DOHH2 (cell line): ENCODE measurements around the gene ALK.

Source experiments
- H3F3A ChIP-seq: fragments of 200-600 bp; sonication (generic), shearing (Covaris generic); 2 replicates; pipeline ENCODE4 v1.6.0; 2016; ENCODE audit warnings: antibody characterized with exemption, mild to moderate bottlenecking; ENCODE audit not compliant: control insufficient read depth, insufficient read depth
- H3K27ac ChIP-seq: fragments of 200-600 bp; sonication (generic); 2 replicates; pipeline ENCODE4 v1.5.1; 2014; ENCODE audit warnings: low read depth, mild to moderate bottlenecking, low read length, moderate library complexity
- H3K27me3 ChIP-seq: fragments of 200-600 bp; sonication (generic); 2 replicates; pipeline ENCODE4 v1.6.1; 2014; ENCODE audit warnings: mild to moderate bottlenecking, low read length, mixed read lengths; ENCODE audit not compliant: control insufficient read depth
- H3K36me3 ChIP-seq: fragments of 200-600 bp; sonication (generic); 2 replicates; pipeline ENCODE4 v1.6.1; 2014; ENCODE audit warnings: mild to moderate bottlenecking, low read length, moderate library complexity, mixed read lengths; ENCODE audit not compliant: control insufficient read depth
- H3K4me1 ChIP-seq: fragments of 200-600 bp; sonication (generic); 2 replicates; pipeline ENCODE4 v1.6.1; 2014; ENCODE audit warnings: mild to moderate bottlenecking, low read length, mixed read lengths; ENCODE audit not compliant: control insufficient read depth
- H3K4me2 ChIP-seq: fragments of 200-600 bp; sonication (generic); 2 replicates; pipeline ENCODE4 v1.6.0; 2014; ENCODE audit warnings: mild to moderate bottlenecking, low read length, moderate library complexity
- H3K4me3 ChIP-seq: fragments of 200-600 bp; sonication (generic); 2 replicates; pipeline ENCODE4 v1.5.1; 2014; ENCODE audit warnings: mild to moderate bottlenecking, low read length, mixed read lengths
- H3K79me2 ChIP-seq: fragments of 200-600 bp; sonication (generic); 2 replicates; pipeline ENCODE4 v1.6.1; 2014; ENCODE audit warnings: mild to moderate bottlenecking, low read length, mixed read lengths; ENCODE audit not compliant: control insufficient read depth
- H3K9me2 ChIP-seq: fragments of 200-600 bp; sonication (generic); replicated peaks from 2 replicates; pipeline ENCODE4 v1.6.1; 2014; ENCODE audit warnings: mild to moderate bottlenecking, low read length, mixed read lengths; ENCODE audit not compliant: control insufficient read depth
- H3K9me3 ChIP-seq: fragments of 200-600 bp; sonication (generic); 2 replicates; pipeline ENCODE4 v1.6.1; 2014; ENCODE audit warnings: antibody characterized with exemption, low read length, mixed read lengths; ENCODE audit not compliant: control insufficient read depth, insufficient read depth
- H4K20me1 ChIP-seq: fragments of 200-600 bp; sonication (generic); 2 replicates; pipeline ENCODE4 v1.6.0; 2014; ENCODE audit warnings: low read depth, mild to moderate bottlenecking, antibody characterized with exemption, low read length, moderate library complexity; ENCODE audit not compliant: control insufficient read depth, insufficient read depth
- EZH2phosphoT487 ChIP-seq: fragments of 200-600 bp; sonication (generic); IDR thresholded peaks from 2 replicates; pipeline ENCODE4 v1.6.1; 2017; ENCODE audit warnings: borderline replicate concordance, mild to moderate bottlenecking, antibody characterized with exemption, low read length, moderate library complexity, mixed read lengths
- TF ChIP-seq, protein P1 (sequence below): fragments of 200-600 bp; sonication (generic); IDR thresholded peaks from one replicate; pipeline ENCODE4 v1.5.1; 2014; ENCODE audit warnings: antibody characterized with exemption, mild to moderate bottlenecking, low read depth, low read length; ENCODE audit not compliant: poor library complexity, severe bottlenecking

Gene ALK

DNA sequence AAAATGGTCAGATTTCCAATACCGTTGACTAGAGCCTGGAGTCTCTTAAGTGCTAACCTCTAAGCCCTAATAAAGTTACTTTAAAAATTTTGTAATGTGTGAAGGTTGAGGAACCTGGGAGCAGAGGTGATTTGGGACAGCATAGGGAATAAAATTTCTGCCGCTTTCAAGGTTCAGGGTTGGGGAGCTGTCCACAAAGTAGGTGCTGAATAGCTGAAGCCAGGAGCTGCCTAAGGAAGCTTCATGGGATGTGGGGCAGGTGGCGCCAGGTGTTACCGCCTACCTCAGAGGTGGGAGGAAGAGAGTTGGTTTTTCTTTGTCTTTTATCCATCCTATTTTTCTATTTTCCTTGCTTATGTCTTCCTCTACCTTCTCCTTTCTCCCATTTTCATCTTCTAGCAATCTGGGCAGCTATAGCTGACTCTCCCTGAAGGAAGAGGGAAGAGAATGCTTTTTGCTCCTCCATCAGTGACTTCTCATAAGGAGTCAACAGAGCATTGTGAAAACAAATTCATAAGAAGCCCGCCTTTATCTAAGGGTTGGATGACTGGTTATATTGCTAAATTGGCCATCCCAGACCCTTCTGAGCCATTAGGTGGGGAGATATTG is 627.5 kb downstream of the ALK start:
- H3F3A ChIP-seq = no peaks in the 10 kb centered on the region
- H3K9me2 ChIP-seq = no peaks in the 10 kb centered on the region
- H3K27me3 ChIP-seq = peaks cover 7% of the 10 kb centered on the region; the same call in 1 of the 2 replicates
- H3K4me3 ChIP-seq = no peak overlapping the region
- H3K9me3 ChIP-seq = no peaks in the 10 kb centered on the region
- no peak overlapping the region for H3K27ac ChIP-seq
- no peaks in the 10 kb centered on the region for H3K36me3 ChIP-seq
- TF ChIP-seq, protein P1, sequence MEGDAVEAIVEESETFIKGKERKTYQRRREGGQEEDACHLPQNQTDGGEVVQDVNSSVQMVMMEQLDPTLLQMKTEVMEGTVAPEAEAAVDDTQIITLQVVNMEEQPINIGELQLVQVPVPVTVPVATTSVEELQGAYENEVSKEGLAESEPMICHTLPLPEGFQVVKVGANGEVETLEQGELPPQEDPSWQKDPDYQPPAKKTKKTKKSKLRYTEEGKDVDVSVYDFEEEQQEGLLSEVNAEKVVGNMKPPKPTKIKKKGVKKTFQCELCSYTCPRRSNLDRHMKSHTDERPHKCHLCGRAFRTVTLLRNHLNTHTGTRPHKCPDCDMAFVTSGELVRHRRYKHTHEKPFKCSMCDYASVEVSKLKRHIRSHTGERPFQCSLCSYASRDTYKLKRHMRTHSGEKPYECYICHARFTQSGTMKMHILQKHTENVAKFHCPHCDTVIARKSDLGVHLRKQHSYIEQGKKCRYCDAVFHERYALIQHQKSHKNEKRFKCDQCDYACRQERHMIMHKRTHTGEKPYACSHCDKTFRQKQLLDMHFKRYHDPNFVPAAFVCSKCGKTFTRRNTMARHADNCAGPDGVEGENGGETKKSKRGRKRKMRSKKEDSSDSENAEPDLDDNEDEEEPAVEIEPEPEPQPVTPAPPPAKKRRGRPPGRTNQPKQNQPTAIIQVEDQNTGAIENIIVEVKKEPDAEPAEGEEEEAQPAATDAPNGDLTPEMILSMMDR = no peak
- no peak for TF ChIP-seq EZH2phosphoT487
- no peaks in the 10 kb centered on the region for H3K4me1 ChIP-seq
- no peaks in the 10 kb centered on the region for H3K79me2 ChIP-seq
- H3K4me2 ChIP-seq = no peak overlapping the region
- no peaks in the 10 kb centered on the region for H4K20me1 ChIP-seq

DNA sequence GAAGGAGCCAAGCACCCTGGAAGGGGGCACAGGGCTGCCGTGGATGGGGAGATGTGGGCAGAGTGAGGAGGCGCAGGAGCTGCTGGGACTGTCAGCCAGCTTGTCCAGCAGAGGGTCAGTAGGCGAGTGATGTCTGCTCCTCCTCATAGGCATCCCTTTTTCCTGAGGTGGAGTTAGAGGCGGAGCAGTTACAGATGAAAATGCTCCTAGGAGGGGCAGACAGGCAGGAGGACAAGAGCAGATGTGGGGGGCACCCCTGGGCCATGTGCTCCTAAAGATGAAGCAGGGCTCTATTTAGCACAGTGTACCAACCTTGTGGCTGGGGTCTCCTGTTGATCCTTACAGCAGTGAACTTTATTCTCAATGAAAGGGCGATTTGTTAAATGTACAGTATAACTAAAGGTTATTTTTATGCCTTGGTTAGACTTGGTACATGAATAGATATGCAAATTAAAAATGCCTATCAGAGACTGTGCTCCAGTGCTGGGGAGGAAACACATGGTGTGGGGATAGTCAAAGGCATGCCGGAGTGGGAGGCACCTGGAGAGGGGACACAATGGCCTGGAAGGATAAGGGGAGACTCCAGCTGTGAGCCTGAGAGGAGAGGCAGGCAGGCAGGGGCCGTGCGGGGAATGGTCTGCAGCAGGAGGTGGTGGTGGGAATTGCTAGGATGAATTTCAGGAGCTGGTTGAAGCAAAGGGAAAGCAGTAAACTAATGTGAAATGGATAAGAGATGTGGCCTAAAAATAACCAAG is 630.9 kb downstream of the ALK start:
- H3K4me3 ChIP-seq = no peak overlapping the region
- H3K27me3 ChIP-seq = peaks cover 2% of the 10 kb centered on the region; the same call in 1 of the 2 replicates
- H3K9me3 ChIP-seq = no peaks in the 10 kb centered on the region
- TF ChIP-seq, protein P1 = no peak
- TF ChIP-seq EZH2phosphoT487 = no peak
- H3K36me3 ChIP-seq = no peaks in the 10 kb centered on the region
- no peaks in the 10 kb centered on the region for H3F3A ChIP-seq
- no peaks in the 10 kb centered on the region for H4K20me1 ChIP-seq
- H3K4me1 ChIP-seq = no peaks in the 10 kb centered on the region
- no peak overlapping the region for H3K4me2 ChIP-seq
- H3K9me2 ChIP-seq = no peaks in the 10 kb centered on the region
- H3K27ac ChIP-seq = no peak overlapping the region
- no peaks in the 10 kb centered on the region for H3K79me2 ChIP-seq

DNA sequence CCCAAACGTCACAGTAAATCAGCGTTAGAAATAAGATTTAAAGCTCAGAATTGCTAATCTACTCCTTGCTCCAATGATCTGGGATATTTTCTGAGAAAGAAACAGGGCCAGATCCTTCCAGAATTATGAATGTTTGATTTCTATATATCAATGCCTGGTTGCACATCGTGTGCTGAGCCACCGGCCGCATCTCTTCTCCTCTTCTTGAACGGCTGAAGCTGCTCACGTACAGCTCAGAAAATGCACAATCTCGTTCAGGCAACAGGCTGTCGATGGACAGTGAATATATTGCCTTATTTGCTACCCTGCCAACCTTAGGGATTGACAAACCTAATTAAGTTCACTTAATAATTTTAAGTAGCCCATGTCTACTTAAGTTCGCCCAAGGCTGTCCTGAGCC is 636.7 kb downstream of the ALK start:
- no peaks in the 10 kb centered on the region for H3K36me3 ChIP-seq
- no peak for TF ChIP-seq EZH2phosphoT487
- TF ChIP-seq, protein P1 = no peak
- no peak overlapping the region for H3K4me3 ChIP-seq
- H3K9me3 ChIP-seq = no peaks in the 10 kb centered on the region
- no peaks in the 10 kb centered on the region for H4K20me1 ChIP-seq
- no peaks in the 10 kb centered on the region for H3F3A ChIP-seq
- H3K79me2 ChIP-seq = no peaks in the 10 kb centered on the region
- H3K27ac ChIP-seq = no peak overlapping the region
- H3K4me1 ChIP-seq = no peaks in the 10 kb centered on the region
- no peak overlapping the region for H3K4me2 ChIP-seq
- H3K9me2 ChIP-seq = no peaks in the 10 kb centered on the region
- no peaks in the 10 kb centered on the region for H3K27me3 ChIP-seq
